OCI-LY7 (cell line): ENCODE data around the gene SHC2.

Source experiments
- CTCF ChIP-seq: fragments of 200-600 bp; sonication (generic); conservative IDR thresholded peaks from 2 replicates; pipeline ENCODE4 v1.5.1; 2014; ENCODE audit warnings: mild to moderate bottlenecking, antibody characterized with exemption, low read length, moderate library complexity, mixed read lengths
- EZH2phosphoT487 ChIP-seq: fragments of 200-600 bp; sonication (generic); IDR thresholded peaks from 2 replicates; pipeline ENCODE4 v1.6.1; 2018; ENCODE audit warnings: low read depth, borderline replicate concordance, mild to moderate bottlenecking, mixed run types, antibody characterized with exemption, low read length, moderate library complexity, mixed read lengths

- no peak for TF ChIP-seq CTCF
- TF ChIP-seq EZH2phosphoT487: no peak
Observed at GRCh38 chr19:407511-408440, 53.1 kb downstream of the SHC2 start.
